OCI-LY7 (cell line): ENCODE measurements around the gene CCL25. TPM values are rescaled to one million over a fixed set of nuclear protein-coding genes. Genes with fewer than 3 reads are reported as not detected.

Experiments
- BruUV-seq: library from RNA; stranded (reverse); fragments of 400-500 nt; replicated peaks from 2 replicates; lab custom pipeline; 2021; lab: Mats Ljungman, UMichigan
- CTCF ChIA-PET: fragments of 300-600 bp; sonication (Branson Sonifier 250); formaldehyde crosslinking; loops from one replicate; lab custom pipeline; 2022; ENCODE audit warnings: antibody characterized with exemption; ENCODE audit not compliant: unreplicated experiment; lab: Charles Lee
- POLR2A ChIA-PET: fragments of 300-600 bp; sonication (Branson Sonifier 250); formaldehyde crosslinking; loops from one replicate; lab custom pipeline; 2022; ENCODE audit warnings: antibody characterized with exemption; lab: Charles Lee
- DNase-seq: peaks from one replicate; pipeline ENCODE4 v3.0.0-alpha.2; 2015; ENCODE audit warnings: low spot score
- H2AFZ ChIP-seq: fragments of 200-600 bp; sonication (generic), shearing (Covaris generic); 2 replicates; pipeline ENCODE4 v1.6.1; 2014; ENCODE audit warnings: mild to moderate bottlenecking, antibody characterized with exemption, low read length, moderate library complexity
- H3K27ac ChIP-seq: fragments of 200-600 bp; sonication (generic); 2 replicates; pipeline ENCODE4 v1.5.1; 2014; ENCODE audit warnings: mixed run types, low read depth, mild to moderate bottlenecking, moderate library complexity, low read length, inconsistent platforms; ENCODE audit not compliant: poor library complexity, severe bottlenecking
- H3K36me3 ChIP-seq: fragments of 200-600 bp; sonication (generic); 2 replicates; pipeline ENCODE4 v1.6.1; 2014; ENCODE audit warnings: mild to moderate bottlenecking, antibody characterized with exemption, low read length, moderate library complexity, mixed read lengths; ENCODE audit not compliant: insufficient read depth
- H3K4me1 ChIP-seq: fragments of 200-600 bp; sonication (generic); 2 replicates; pipeline ENCODE4 v1.5.1; 2014; ENCODE audit warnings: mild to moderate bottlenecking, low read length; ENCODE audit not compliant: insufficient read depth, poor library complexity, severe bottlenecking
- H3K4me2 ChIP-seq: fragments of 200-600 bp; sonication (generic); 2 replicates; pipeline ENCODE4 v1.6.1; 2014; ENCODE audit warnings: mild to moderate bottlenecking, low read length
- H3K4me3 ChIP-seq: fragments of 200-600 bp; sonication (generic); 2 replicates; pipeline ENCODE4 v1.5.1; 2014; ENCODE audit warnings: mild to moderate bottlenecking, low read depth, low read length; ENCODE audit not compliant: poor library complexity, severe bottlenecking
- H3K79me2 ChIP-seq: fragments of 200-600 bp; sonication (generic); 2 replicates; pipeline ENCODE4 v1.6.1; 2016; ENCODE audit warnings: low read depth, mild to moderate bottlenecking, low read length, moderate library complexity, mixed read lengths; ENCODE audit not compliant: insufficient read depth
- H3K9me2 ChIP-seq: fragments of 200-600 bp; sonication (generic); 2 replicates; pipeline ENCODE4 v1.6.1; 2016; ENCODE audit warnings: mild to moderate bottlenecking, low read length, mixed read lengths; ENCODE audit not compliant: insufficient read depth
- H3K9me3 ChIP-seq: fragments of 200-600 bp; sonication (generic); 2 replicates; pipeline ENCODE4 v1.6.1; 2014; ENCODE audit warnings: mild to moderate bottlenecking, mixed run types, low read length, mixed read lengths
- H4K20me1 ChIP-seq: fragments of 200-600 bp; sonication (generic); 2 replicates; pipeline ENCODE4 v1.6.1; 2014; ENCODE audit warnings: mild to moderate bottlenecking, antibody characterized with exemption, low read length, moderate library complexity, mixed read lengths; ENCODE audit not compliant: insufficient read depth
- CTCF ChIP-seq: fragments of 200-600 bp; sonication (generic); conservative IDR thresholded peaks from 2 replicates; pipeline ENCODE4 v1.5.1; 2014; ENCODE audit warnings: mild to moderate bottlenecking, antibody characterized with exemption, low read length, moderate library complexity, mixed read lengths
- EZH2phosphoT487 ChIP-seq: fragments of 200-600 bp; sonication (generic); IDR thresholded peaks from 2 replicates; pipeline ENCODE4 v1.6.1; 2018; ENCODE audit warnings: low read depth, borderline replicate concordance, mild to moderate bottlenecking, mixed run types, antibody characterized with exemption, low read length, moderate library complexity, mixed read lengths
- intact Hi-C: fragments of 100-400 bp; cut with micrococcal nuclease; formaldehyde crosslinking; loops from one replicate; pipeline ENCODE4 v1.10.0; 2022; ENCODE audit not compliant: unreplicated experiment
- total RNA-seq, 2 experiments: library from RNA; depleted of rRNA in 1 of 2; stranded (reverse); fragments of >200 nt in 1 of 2; shearing (Covaris generic) in 1 of 2; gene quantifications; 2 replicates each; pipeline ENCODE4 v1.2.3, GENCODE V29; 2014 to 2022

Gene CCL25
- total RNA-seq, 2 experiments from 2014 or later, result 0.70 to 0.88 TPM

- no TSS peak for BruUV-seq
- no peaks in the 10 kb centered on the region for H4K20me1 ChIP-seq
- intact Hi-C loops, result no loop called here
Observed at GRCh38 chr19:8034178-8034525, 18.4 kb upstream of the CCL25 start.

GRCh38 chr19:8036434-8037099, 16.0 kb upstream of the CCL25 start:
- H4K20me1 ChIP-seq, result no peaks in the 10 kb centered on the region
- DNase-seq, result no peak
- H3K4me3 ChIP-seq, result no peak overlapping the region
- no peaks in the 10 kb centered on the region for H3K36me3 ChIP-seq
- ChIA-PET CTCF (no interaction called here), POLR2A (interaction anchor here (0.6 kb wide), 1 partner anchor 193 kb away, joined by 3 read pairs; no protein-coding TSS in a partner anchor)
- TF ChIP-seq EZH2phosphoT487 (no peak), CTCF (no peak)
- no peaks in the 10 kb centered on the region for H3K4me1 ChIP-seq
- H2AFZ ChIP-seq, result no peak overlapping the region
- intact Hi-C loops, result no loop called here
- no peaks in the 10 kb centered on the region for H3K9me3 ChIP-seq
- BruUV-seq, result no TSS peak
- H3K4me2 ChIP-seq, result no peak overlapping the region
- no peaks in the 10 kb centered on the region for H3K9me2 ChIP-seq
- H3K27ac ChIP-seq, result no peak overlapping the region
- no peaks in the 10 kb centered on the region for H3K79me2 ChIP-seq

More at GRCh38 chr19:8034178-8034525, 18.4 kb upstream of the CCL25 start:
- TF ChIP-seq CTCF, result no peak
- TF ChIP-seq EZH2phosphoT487, result no peak
- H3K9me2 ChIP-seq, result no peaks in the 10 kb centered on the region
- no peaks in the 10 kb centered on the region for H3K9me3 ChIP-seq
- no peaks in the 10 kb centered on the region for H3K36me3 ChIP-seq
- H3K27ac ChIP-seq, result no peak overlapping the region
- no peak for DNase-seq
- no peak overlapping the region for H3K4me2 ChIP-seq
- H3K79me2 ChIP-seq, result no peaks in the 10 kb centered on the region
- H3K4me1 ChIP-seq, result no peaks in the 10 kb centered on the region
- no peak overlapping the region for H3K4me3 ChIP-seq
- ChIA-PET POLR2A (no interaction called here), CTCF (no interaction called here)
- H2AFZ ChIP-seq, result no peak overlapping the region

- no TSS peak for BruUV-seq
- no peak overlapping the region for H3K4me2 ChIP-seq
- H3K27ac ChIP-seq, result no peak overlapping the region
- H3K36me3 ChIP-seq, result no peaks in the 10 kb centered on the region
- no peak overlapping the region for H2AFZ ChIP-seq
- TF ChIP-seq CTCF (no peak), EZH2phosphoT487 (no peak)
- no peak for DNase-seq
- intact Hi-C loops, result no loop called here
- ChIA-PET CTCF (no interaction called here), POLR2A (no interaction called here)
- H3K9me2 ChIP-seq, result no peaks in the 10 kb centered on the region
- no peak overlapping the region for H3K4me3 ChIP-seq
- no peaks in the 10 kb centered on the region for H4K20me1 ChIP-seq
- H3K9me3 ChIP-seq, result no peaks in the 10 kb centered on the region
- H3K4me1 ChIP-seq, result no peaks in the 10 kb centered on the region
- H3K79me2 ChIP-seq, result no peaks in the 10 kb centered on the region
Observed at GRCh38 chr19:8038815-8039214, 13.7 kb upstream of the CCL25 start.
